ENCODE data around the gene GYPC.

DNA sequence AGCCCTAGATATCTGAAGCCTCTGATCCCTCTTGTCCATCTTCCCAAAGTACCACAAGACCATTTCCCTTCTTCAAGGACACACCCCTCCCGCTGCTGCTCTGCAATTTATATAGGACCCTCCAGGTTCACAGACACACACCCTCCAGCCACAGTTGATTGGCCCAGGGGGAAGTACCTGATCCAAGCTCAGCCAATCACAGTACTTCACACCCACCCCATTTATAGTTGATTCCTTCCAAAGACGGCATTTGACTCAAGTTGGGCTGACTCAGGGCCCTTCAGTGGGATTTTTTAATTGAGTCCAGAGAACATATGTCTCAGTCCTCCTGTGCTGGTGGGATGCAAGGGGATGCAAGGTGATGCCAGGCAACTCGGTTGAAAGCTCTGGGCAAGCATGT, 59.2 kb downstream of the GYPC start:
- TF ChIP-seq, protein P1, sequence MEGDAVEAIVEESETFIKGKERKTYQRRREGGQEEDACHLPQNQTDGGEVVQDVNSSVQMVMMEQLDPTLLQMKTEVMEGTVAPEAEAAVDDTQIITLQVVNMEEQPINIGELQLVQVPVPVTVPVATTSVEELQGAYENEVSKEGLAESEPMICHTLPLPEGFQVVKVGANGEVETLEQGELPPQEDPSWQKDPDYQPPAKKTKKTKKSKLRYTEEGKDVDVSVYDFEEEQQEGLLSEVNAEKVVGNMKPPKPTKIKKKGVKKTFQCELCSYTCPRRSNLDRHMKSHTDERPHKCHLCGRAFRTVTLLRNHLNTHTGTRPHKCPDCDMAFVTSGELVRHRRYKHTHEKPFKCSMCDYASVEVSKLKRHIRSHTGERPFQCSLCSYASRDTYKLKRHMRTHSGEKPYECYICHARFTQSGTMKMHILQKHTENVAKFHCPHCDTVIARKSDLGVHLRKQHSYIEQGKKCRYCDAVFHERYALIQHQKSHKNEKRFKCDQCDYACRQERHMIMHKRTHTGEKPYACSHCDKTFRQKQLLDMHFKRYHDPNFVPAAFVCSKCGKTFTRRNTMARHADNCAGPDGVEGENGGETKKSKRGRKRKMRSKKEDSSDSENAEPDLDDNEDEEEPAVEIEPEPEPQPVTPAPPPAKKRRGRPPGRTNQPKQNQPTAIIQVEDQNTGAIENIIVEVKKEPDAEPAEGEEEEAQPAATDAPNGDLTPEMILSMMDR (conservative IDR thresholded peaks at IDR 0.05; ENCODE audit: low read depth, low read length): no peak
- TF ChIP-seq EZH2 (IDR thresholded peaks at IDR 0.05; ENCODE audit: borderline replicate concordance, low read depth, low read length, poor library complexity, severe bottlenecking): no peak

All from A673 (cell line).